HEK293T (cell line): Measurements from ENCODE around the gene POPDC2.

Experiments
- ARNT ChIP-seq: fragments of 450-650 bp; IDR thresholded peaks from 2 replicates; pipeline ENCODE4 v1.6.1; 2017; ENCODE audit warnings: mild to moderate bottlenecking
- BHLHE40 ChIP-seq: fragments of 450-650 bp; IDR thresholded peaks from 2 replicates; pipeline ENCODE4 v1.6.1; 2016; ENCODE audit warnings: mild to moderate bottlenecking, moderate library complexity, borderline replicate concordance
- CTBP1 ChIP-seq: fragments of 450-650 bp; IDR thresholded peaks from 2 replicates; pipeline ENCODE4 v1.6.1; 2016; ENCODE audit warnings: borderline replicate concordance
- ELF4 ChIP-seq: fragments of 450-650 bp; IDR thresholded peaks from 2 replicates; pipeline ENCODE4 v1.6.1; 2017; ENCODE audit warnings: antibody characterized with exemption
- FOXA1 ChIP-seq: fragments of 450-650 bp; IDR thresholded peaks from 2 replicates; pipeline ENCODE4 v1.6.1; 2016; ENCODE audit warnings: mild to moderate bottlenecking
- FOXK2 ChIP-seq: fragments of 450-650 bp; IDR thresholded peaks from 2 replicates; pipeline ENCODE4 v1.6.1; 2016; ENCODE audit warnings: mild to moderate bottlenecking
- FOXM1 ChIP-seq: fragments of 450-650 bp; IDR thresholded peaks from 2 replicates; pipeline ENCODE4 v1.6.1; 2017; ENCODE audit warnings: mild to moderate bottlenecking, borderline replicate concordance
- HDGF ChIP-seq: fragments of 450-650 bp; IDR thresholded peaks from 2 replicates; pipeline ENCODE4 v1.6.1; 2017; ENCODE audit warnings: antibody characterized with exemption, borderline replicate concordance
- NFRKB ChIP-seq: fragments of 450-650 bp; IDR thresholded peaks from 2 replicates; pipeline ENCODE4 v1.6.1; 2016; ENCODE audit warnings: mild to moderate bottlenecking, moderate library complexity
- SP1 ChIP-seq: fragments of 450-650 bp; IDR thresholded peaks from 2 replicates; pipeline ENCODE4 v1.6.1; 2017
- SUZ12 ChIP-seq: fragments of 450-650 bp; IDR thresholded peaks from 2 replicates; pipeline ENCODE4 v1.6.1; 2016; ENCODE audit warnings: mild to moderate bottlenecking
- TARDBP ChIP-seq: fragments of 450-650 bp; IDR thresholded peaks from 2 replicates; pipeline ENCODE4 v1.6.1; 2016
- ZNF384 ChIP-seq: fragments of 450-650 bp; IDR thresholded peaks from 2 replicates; pipeline ENCODE4 v1.6.1; 2016

GRCh38 chr3:119601154-119601553 is 59.2 kb downstream of the POPDC2 start:
- TF ChIP-seq TARDBP: no peak
- TF ChIP-seq SUZ12: no peak
- TF ChIP-seq SP1: no peak
- no peak for TF ChIP-seq FOXM1
- TF ChIP-seq ZNF384: no peak
- TF ChIP-seq CTBP1: no peak
- TF ChIP-seq NFRKB: no peak
- no peak for TF ChIP-seq FOXK2
- no peak for TF ChIP-seq ARNT
- TF ChIP-seq FOXA1: no peak
- no peak for TF ChIP-seq ELF4
- TF ChIP-seq BHLHE40: no peak
- no peak for TF ChIP-seq HDGF
